GM23248 (cell line): ENCODE results near the gene TGFBI. TPM values are rescaled to one million over a fixed set of nuclear protein-coding genes. Genes with fewer than 3 reads are reported as not detected.

Experiments
- DNase-seq: peaks from one replicate; pipeline ENCODE4 v3.0.0-alpha.2; 2015
- H2AFZ ChIP-seq: fragments of 200-600 bp; sonication (generic); 2 replicates; pipeline ENCODE4 v1.6.1; 2016; ENCODE audit warnings: antibody characterized with exemption
- H3F3A ChIP-seq: fragments of 200-600 bp; sonication (generic); 2 replicates; pipeline ENCODE4 v1.6.1; 2016; ENCODE audit warnings: mild to moderate bottlenecking, antibody characterized with exemption, mixed run types; ENCODE audit not compliant: insufficient read depth
- H3K27ac ChIP-seq: fragments of 200-600 bp; sonication (generic); 2 replicates; pipeline ENCODE4 v1.5.1; 2016; ENCODE audit warnings: mild to moderate bottlenecking
- H3K27me3 ChIP-seq: fragments of 200-600 bp; sonication (generic); replicated peaks from 2 replicates; pipeline ENCODE4 v1.6.1; 2016; ENCODE audit warnings: mild to moderate bottlenecking; ENCODE audit not compliant: insufficient read depth
- H3K36me3 ChIP-seq: fragments of 200-600 bp; sonication (generic); 2 replicates; pipeline ENCODE4 v1.6.1; 2016; ENCODE audit warnings: low read depth, mild to moderate bottlenecking
- H3K4me1 ChIP-seq: fragments of 200-600 bp; sonication (generic); 2 replicates; pipeline ENCODE4 v1.6.1; 2016; ENCODE audit warnings: mild to moderate bottlenecking; ENCODE audit not compliant: insufficient read depth
- H3K4me2 ChIP-seq: fragments of 200-600 bp; sonication (generic); one replicate; pipeline ENCODE4 v1.6.1; 2016; ENCODE audit warnings: mild to moderate bottlenecking; ENCODE audit not compliant: unreplicated experiment
- H3K4me3 ChIP-seq: fragments of 200-600 bp; sonication (generic); 2 replicates; pipeline ENCODE4 v1.5.1; 2016; ENCODE audit warnings: mild to moderate bottlenecking
- H3K79me2 ChIP-seq: fragments of 200-600 bp; sonication (generic); 2 replicates; pipeline ENCODE4 v1.6.1; 2016; ENCODE audit warnings: mild to moderate bottlenecking; ENCODE audit not compliant: insufficient read depth
- H3K9ac ChIP-seq: fragments of 200-600 bp; sonication (generic); 2 replicates; pipeline ENCODE4 v1.6.1; 2016; ENCODE audit warnings: mild to moderate bottlenecking
- H3K9me2 ChIP-seq: fragments of 200-600 bp; sonication (generic); 2 replicates; pipeline ENCODE4 v1.6.1; 2016; ENCODE audit warnings: mixed run types, mild to moderate bottlenecking, moderate library complexity; ENCODE audit not compliant: insufficient read depth
- H3K9me3 ChIP-seq: fragments of 200-600 bp; sonication (generic); one replicate; pipeline ENCODE4 v1.6.1; 2017; ENCODE audit warnings: low read depth
- H4K20me1 ChIP-seq: fragments of 200-600 bp; sonication (generic); 2 replicates; pipeline ENCODE4 v1.6.0; 2016; ENCODE audit not compliant: insufficient read depth
- EZH2 ChIP-seq: fragments of 200-600 bp; sonication (generic); IDR thresholded peaks from 2 replicates; pipeline ENCODE4 v1.6.1; 2018; ENCODE audit warnings: antibody characterized with exemption, mild to moderate bottlenecking; ENCODE audit not compliant: insufficient read depth, poor library complexity, severe bottlenecking
- EZH2phosphoT487 ChIP-seq: fragments of 200-600 bp; sonication (generic); IDR thresholded peaks from 2 replicates; pipeline ENCODE4 v1.6.1; 2018; ENCODE audit warnings: antibody characterized with exemption, moderate library complexity, mild to moderate bottlenecking, low read depth; ENCODE audit not compliant: insufficient read depth
- WGBS, 2 experiments: methylation state at CpG; one replicate each; pipeline ENCODE4 v1.1.6; 2015 to 2017; ENCODE audit warnings: low lambda C conversion rate in 2 of 2, low coverage in 1 of 2; ENCODE audit errors: missing lambda C conversion rate in 2 of 2; 5-methylcytosine and 5-hydroxymethylcytosine counted together
- in situ Hi-C: fragments of 300-500 bp; cut with MboI; formaldehyde crosslinking; loops from 2 replicates; pipeline ENCODE4 v1.15.0; 2020
- polyA plus RNA-seq: library from polyadenylated mRNA; unstranded; fragments of >200 nt; fragmentation: Nextera tagmentation; extraction: Ambion mirVana; gene quantifications from 2 replicates; pipeline ENCODE4 v1.2.1, GENCODE V29; 2016
- total RNA-seq: library from RNA; depleted of rRNA; stranded (reverse); fragments of >200 nt; shearing (Covaris generic); gene quantifications from 2 replicates; pipeline ENCODE4 v1.2.3, GENCODE V29; 2014

TGFBI gene
- total and polyA plus RNA-seq, 2 experiments from 2014 or later = 7,109 to 7,159 TPM

DNA sequence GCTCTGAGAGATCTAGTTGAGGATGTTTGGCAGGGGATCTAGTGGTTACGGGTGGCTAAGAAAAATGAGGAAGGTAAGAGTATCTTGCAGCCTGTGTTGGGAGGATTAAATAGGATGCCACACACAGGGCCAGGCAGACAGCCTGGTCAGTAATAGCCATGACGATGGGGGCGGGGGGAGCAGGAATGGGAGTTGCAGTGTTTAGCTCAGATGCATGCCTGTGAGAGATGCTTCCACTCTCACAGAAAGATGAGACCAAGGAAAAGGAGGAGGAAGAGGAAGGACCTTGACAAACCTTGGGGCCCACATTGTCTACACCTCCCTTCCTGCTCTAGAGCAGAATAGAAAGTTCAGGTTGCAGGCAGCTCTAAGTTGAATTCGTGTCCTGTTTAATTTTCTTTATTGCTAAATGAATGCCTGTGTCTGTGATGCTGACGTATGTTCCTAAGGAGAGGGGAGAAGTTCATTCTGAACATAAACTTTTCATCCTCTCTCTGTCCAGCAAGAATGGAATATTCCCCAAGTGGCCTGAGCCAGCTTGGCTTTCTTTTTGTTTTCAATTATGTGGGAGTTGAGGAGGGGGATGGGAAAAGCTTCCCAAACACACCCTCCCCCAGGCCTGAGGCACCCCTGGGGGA lies 28.7 kb downstream of the TGFBI start:
- Histone ChIP-seq H3K27me3 (no peaks in the 10 kb centered on the region), H3K36me3 (peaks cover 75% of the 10 kb centered on the region), H3K4me1 (peaks cover 74% of the 10 kb centered on the region), H3K27ac (peak overlapping the region; percentile 92), H3K9ac (peak overlapping the region; percentile 51), H3K9me3 (no peaks in the 10 kb centered on the region), H3K79me2 (no peaks in the 10 kb centered on the region), H3K9me2 (no peaks in the 10 kb centered on the region), H3F3A (peaks cover 94% of the 10 kb centered on the region), H2AFZ (no peak overlapping the region), H3K4me2 (peak overlapping the region; percentile 19), H4K20me1 (no peaks in the 10 kb centered on the region), H3K4me3 (no peak overlapping the region)
- in situ Hi-C loops = no loop called here
- no peak for TF ChIP-seq EZH2phosphoT487
- TF ChIP-seq EZH2 = no peak
- DNase-seq = peak; percentile 43
- WGBS, 2 experiments = 61 to 71% methylated on average over 5 of the region's 5 CpGs

DNA sequence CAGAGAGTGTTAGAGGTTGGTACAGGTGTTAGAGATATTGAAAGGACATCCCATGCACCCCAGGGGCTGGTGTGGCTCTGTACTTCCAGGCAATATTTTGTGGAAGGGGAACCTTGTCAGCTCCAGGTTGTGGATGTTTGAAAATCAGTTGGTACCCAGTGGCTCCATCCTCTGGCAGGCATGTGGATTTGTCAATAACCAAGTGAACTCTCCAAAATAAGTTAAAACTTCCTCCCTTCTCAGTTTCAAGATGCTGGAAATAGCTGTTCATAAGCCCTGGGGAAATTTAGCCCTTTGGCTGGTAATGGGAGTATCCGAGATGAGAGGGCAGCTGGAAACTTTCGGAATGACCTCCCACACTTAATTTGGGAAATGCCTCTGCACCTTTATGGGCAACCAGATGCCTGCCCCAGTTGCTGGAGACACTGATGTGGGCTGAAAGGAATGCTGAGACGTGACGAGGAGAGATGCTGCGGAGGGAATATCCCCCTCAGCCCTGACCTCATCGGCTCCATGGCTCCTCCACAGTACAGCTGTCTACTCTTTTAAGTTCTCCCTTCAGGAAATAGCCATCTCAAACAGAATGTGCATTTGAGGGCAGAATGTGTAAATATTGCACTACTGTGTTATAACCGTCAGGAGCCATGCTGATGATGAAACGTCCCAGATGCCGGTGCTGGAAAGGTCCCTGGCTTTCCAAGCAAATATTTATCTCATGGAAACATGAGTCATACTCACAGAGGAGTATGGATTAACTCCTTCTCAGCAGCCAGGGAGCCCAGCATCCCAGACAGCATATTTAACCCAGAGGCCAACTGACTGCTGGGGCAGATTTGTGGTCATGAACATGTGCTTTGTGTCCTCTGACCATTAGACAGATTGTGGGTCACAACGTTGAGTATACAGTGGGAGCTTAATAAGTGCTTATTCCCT lies 29.5 kb downstream of the TGFBI start:
- in situ Hi-C loops = no loop called here
- peaks cover 80% of the 10 kb centered on the region for H3K36me3 ChIP-seq
- no peaks in the 10 kb centered on the region for H4K20me1 ChIP-seq
- no peaks in the 10 kb centered on the region for H3K9me3 ChIP-seq
- no peak overlapping the region for H3K4me3 ChIP-seq
- H3K4me2 ChIP-seq = peak overlapping the region; percentile 19
- peak overlapping the region; percentile 66 for H3K9ac ChIP-seq
- 1% methylated on average over 10 of the region's 10 CpGs for WGBS, 2 experiments
- no peaks in the 10 kb centered on the region for H3K9me2 ChIP-seq
- H3K4me1 ChIP-seq = peaks cover 66% of the 10 kb centered on the region
- H3K27me3 ChIP-seq = no peaks in the 10 kb centered on the region
- no peak overlapping the region for H2AFZ ChIP-seq
- no peaks in the 10 kb centered on the region for H3K79me2 ChIP-seq
- H3K27ac ChIP-seq = peak overlapping the region; percentile 92
- H3F3A ChIP-seq = peaks cover 94% of the 10 kb centered on the region
- TF ChIP-seq EZH2phosphoT487 (0 out of 2 replicates have a peak, but pooled peaks have one; percentile 52), EZH2 (no peak)
- DNase-seq = peak; percentile 96

DNA sequence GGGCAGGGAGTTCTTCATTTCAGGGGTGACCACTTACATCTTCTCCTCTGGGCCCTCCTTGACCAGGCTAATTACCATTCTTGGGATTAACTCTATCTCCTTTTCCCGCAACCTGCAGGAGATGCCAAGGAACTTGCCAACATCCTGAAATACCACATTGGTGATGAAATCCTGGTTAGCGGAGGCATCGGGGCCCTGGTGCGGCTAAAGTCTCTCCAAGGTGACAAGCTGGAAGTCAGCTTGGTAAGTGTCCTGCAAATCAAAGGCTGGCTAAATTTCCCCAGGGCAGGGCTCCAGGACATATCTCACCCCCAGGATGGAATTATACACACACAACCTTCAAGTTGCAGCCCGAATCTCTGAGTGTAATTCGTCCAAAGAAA lies 30.2 kb downstream of the TGFBI start:
- Histone ChIP-seq H3K4me2 (no peak overlapping the region), H2AFZ (no peak overlapping the region), H3K4me3 (no peak overlapping the region), H3K9ac (peak overlapping the region; percentile 66), H3K27ac (peak overlapping the region; percentile 92), H3K36me3 (peaks cover 86% of the 10 kb centered on the region), H3K9me2 (no peaks in the 10 kb centered on the region), H3F3A (peaks cover 96% of the 10 kb centered on the region), H3K27me3 (no peaks in the 10 kb centered on the region), H3K4me1 (peaks cover 61% of the 10 kb centered on the region), H3K79me2 (no peaks in the 10 kb centered on the region), H3K9me3 (no peaks in the 10 kb centered on the region), H4K20me1 (no peaks in the 10 kb centered on the region)
- in situ Hi-C loops = no loop called here
- 79 to 81% methylated on average over 6 of the region's 6 CpGs for WGBS, 2 experiments
- DNase-seq = no peak
- TF ChIP-seq EZH2phosphoT487 (no peak), EZH2 (no peak)

DNA sequence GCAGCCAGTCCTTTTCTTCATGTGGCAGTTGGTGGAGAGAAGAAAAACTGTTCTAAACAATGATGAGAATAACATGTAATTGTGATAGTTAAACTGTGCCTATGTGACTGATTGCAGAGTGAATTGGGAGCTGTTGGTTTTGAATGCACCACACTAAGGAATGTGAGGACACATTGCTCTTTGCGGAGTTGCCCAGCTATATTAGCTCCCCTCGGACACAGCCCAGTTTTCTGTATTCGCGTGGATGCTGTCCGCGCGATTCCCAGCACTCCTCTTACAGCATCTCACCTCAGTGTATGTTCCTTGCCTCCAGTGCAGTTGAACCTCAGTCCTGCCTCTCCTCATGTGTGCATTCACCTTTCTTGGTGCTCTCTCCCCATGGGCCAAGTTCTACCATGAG lies 32.2 kb downstream of the TGFBI start:
- Histone ChIP-seq H3K4me2 (no peak overlapping the region), H3K9ac (no peak overlapping the region), H3K9me3 (no peaks in the 10 kb centered on the region), H3K27me3 (no peaks in the 10 kb centered on the region), H3K27ac (peak overlapping the region; percentile 92), H3F3A (peaks cover 96% of the 10 kb centered on the region), H3K79me2 (no peaks in the 10 kb centered on the region), H4K20me1 (no peaks in the 10 kb centered on the region), H3K9me2 (no peaks in the 10 kb centered on the region), H3K4me1 (peaks cover 54% of the 10 kb centered on the region), H2AFZ (no peak overlapping the region), H3K4me3 (no peak overlapping the region), H3K36me3 (peaks cover 82% of the 10 kb centered on the region)
- no peak for TF ChIP-seq EZH2
- TF ChIP-seq EZH2phosphoT487 = no peak
- 93 to 98% methylated on average over 7 of the region's 7 CpGs for WGBS, 2 experiments
- in situ Hi-C loops = no loop called here
- no peak for DNase-seq
